ENCODE measurements around the gene NRAP.

The NRAP gene

GRCh38 chr10:113631684-113632367 lies 32.0 kb downstream of the NRAP start:
- DNase-seq, result no peak

GRCh38 chr10:113630929-113631533 lies 32.8 kb downstream of the NRAP start:
- no peak for DNase-seq

GRCh38 chr10:113628607-113629153 lies 35.2 kb downstream of the NRAP start:
- no peak for DNase-seq

- DNase-seq, result no peak
These were observed 36.0 kb downstream of the NRAP start for GRCh38 chr10:113627836-113628235.

GRCh38 chr10:113626809-113627355 lies 37.0 kb downstream of the NRAP start:
- no peak for DNase-seq

- no peak for DNase-seq
These were observed 38.2 kb downstream of the NRAP start for GRCh38 chr10:113625461-113626186.

GRCh38 chr10:113622831-113623230 lies 41.0 kb downstream of the NRAP start:
- no peak for DNase-seq

- no peak for DNase-seq
These were observed 42.0 kb downstream of the NRAP start for GRCh38 chr10:113621799-113622198.

GRCh38 chr10:113620936-113621335 lies 42.9 kb downstream of the NRAP start:
- DNase-seq, result no peak

- DNase-seq, result no peak
These were observed 43.3 kb downstream of the NRAP start for GRCh38 chr10:113620511-113620910.

- no peak for DNase-seq
These were observed 44.4 kb downstream of the NRAP start for GRCh38 chr10:113619401-113619800.

- DNase-seq, result no peak
These were observed 45.5 kb downstream of the NRAP start for GRCh38 chr10:113618338-113618737.

GRCh38 chr10:113617086-113617485 lies 46.8 kb downstream of the NRAP start:
- DNase-seq, result no peak

- DNase-seq, result no peak
These were observed 47.4 kb downstream of the NRAP start for GRCh38 chr10:113616244-113617074.

GRCh38 chr10:113613977-113614690 lies 49.7 kb downstream of the NRAP start:
- no peak for DNase-seq

GRCh38 chr10:113613427-113613826 lies 50.4 kb downstream of the NRAP start:
- no peak for DNase-seq

GRCh38 chr10:113612154-113612553 lies 51.7 kb downstream of the NRAP start:
- no peak for DNase-seq

- no peak for DNase-seq
These were observed 52.9 kb downstream of the NRAP start for GRCh38 chr10:113610631-113611601.

- DNase-seq, result no peak
These were observed 54.1 kb downstream of the NRAP start for GRCh38 chr10:113609704-113610108.

- DNase-seq, result no peak
These were observed 58.4 kb downstream of the NRAP start for GRCh38 chr10:113605268-113605978.
